IMR-90 (cell line): ENCODE data around the gene TMED3. TPM values are rescaled to one million over a fixed set of nuclear protein-coding genes. Genes with fewer than 3 reads are reported as not detected.

Source experiments
- ATAC-seq: fragments of 200-7000 bp; cut with Tn5 transposase; 2 replicates; pipeline ENCODE4 v1.9.1; 2020; ENCODE audit warnings: low read depth, mild to moderate bottlenecking, moderate library complexity
- BruUV-seq: library from RNA; stranded (reverse); fragments of 400-500 nt; replicated peaks from 2 replicates; lab custom pipeline; 2021; lab: Mats Ljungman, UMichigan
- CTCF ChIA-PET: fragments of 300-600 bp; formaldehyde crosslinking; extraction: SDS; loops from one replicate; lab custom pipeline; 2021; ENCODE audit warnings: antibody characterized with exemption; lab: Yijun Ruan, JAX
- POLR2A ChIA-PET: fragments of 300-600 bp; sonication (Branson Sonifier 250); formaldehyde crosslinking; loops from one replicate; lab custom pipeline; 2022; ENCODE audit warnings: antibody characterized with exemption; ENCODE audit not compliant: unreplicated experiment; lab: Charles Lee
- DNase-seq: peaks from one replicate; pipeline ENCODE4 v3.0.0; 2013
- H2AFZ ChIP-seq: replicated peaks from 2 replicates; pipeline ENCODE3; 2013; ENCODE audit warnings: low read length, mild to moderate bottlenecking; ENCODE audit not compliant: poor library complexity
- H2AK5ac ChIP-seq: 2 replicates; pipeline ENCODE4 v1.6.1; 2013; ENCODE audit warnings: low read depth, low read length, inconsistent platforms
- H2AK9ac ChIP-seq: replicated peaks from 2 replicates; pipeline ENCODE3; 2013; ENCODE audit warnings: mild to moderate bottlenecking, low read depth, low read length, moderate library complexity; ENCODE audit not compliant: poor library complexity
- H2BK120ac ChIP-seq: 2 replicates; pipeline ENCODE4 v1.6.1; 2013; ENCODE audit warnings: low read depth, low read length, inconsistent platforms
- H2BK15ac ChIP-seq: 3 replicates; pipeline ENCODE4 v1.6.1; 2013; ENCODE audit warnings: low read depth, low read length, inconsistent platforms
- H2BK20ac ChIP-seq: 2 replicates; pipeline ENCODE4 v1.6.1; 2013; ENCODE audit warnings: low read depth, mild to moderate bottlenecking, inconsistent platforms, low read length, moderate library complexity
- H2BK5ac ChIP-seq: 2 replicates; pipeline ENCODE4 v1.6.1; 2013; ENCODE audit warnings: mild to moderate bottlenecking, low read depth, low read length, inconsistent platforms; ENCODE audit not compliant: poor library complexity, severe bottlenecking
- H3K14ac ChIP-seq: replicated peaks from 2 replicates; pipeline ENCODE4 v1.6.1; 2013; ENCODE audit warnings: low read depth, low read length, inconsistent platforms
- H3K18ac ChIP-seq: 2 replicates; pipeline ENCODE4 v1.6.1; 2013; ENCODE audit warnings: low read depth, low read length, control low read depth
- H3K23ac ChIP-seq: 2 replicates; pipeline ENCODE4 v1.6.1; 2013; ENCODE audit warnings: low read depth, low read length, inconsistent platforms
- H3K27ac ChIP-seq: 2 replicates; pipeline ENCODE4 v1.5.1; 2013; ENCODE audit warnings: mild to moderate bottlenecking, control low read depth, low read length; ENCODE audit not compliant: insufficient read depth
- H3K27me3 ChIP-seq: 2 replicates; pipeline ENCODE4 v1.6.1; 2013; ENCODE audit warnings: low read length; ENCODE audit not compliant: control insufficient read depth, insufficient read depth
- H3K36me3 ChIP-seq: 2 replicates; pipeline ENCODE4 v1.6.1; 2013; ENCODE audit warnings: low read length, mixed read lengths; ENCODE audit not compliant: control insufficient read depth, insufficient read depth
- H3K4ac ChIP-seq: 2 replicates; pipeline ENCODE4 v1.6.1; 2013; ENCODE audit warnings: low read depth, low read length, inconsistent platforms
- H3K4me1 ChIP-seq: 2 replicates; pipeline ENCODE4 v1.6.1; 2013; ENCODE audit warnings: low read length, mixed read lengths; ENCODE audit not compliant: control insufficient read depth, insufficient read depth
- H3K4me2 ChIP-seq: 2 replicates; pipeline ENCODE4 v1.6.1; 2013; ENCODE audit warnings: low read depth, mild to moderate bottlenecking, control low read depth, low read length, moderate library complexity
- H3K4me3 ChIP-seq: 2 replicates; pipeline ENCODE4 v1.5.1; 2013; ENCODE audit warnings: low read depth, mild to moderate bottlenecking, control low read depth, low read length, moderate library complexity; ENCODE audit not compliant: insufficient read depth
- H3K56ac ChIP-seq: 2 replicates; pipeline ENCODE4 v1.6.1; 2013; ENCODE audit warnings: low read length, inconsistent platforms; ENCODE audit not compliant: insufficient read depth; ENCODE audit errors: extremely low read depth
- H3K79me1 ChIP-seq, 2 experiments: 2 replicates each; pipeline ENCODE4 v1.6.1; 2013; ENCODE audit warnings: low read length in 2 of 2, inconsistent platforms in 1 of 2, low read depth in 1 of 2
- H3K9ac ChIP-seq: 2 replicates; pipeline ENCODE4 v1.6.1; 2013; ENCODE audit warnings: low read depth, low read length, control low read depth
- H3K9me1 ChIP-seq: 2 replicates; pipeline ENCODE4 v1.6.1; 2013; ENCODE audit warnings: low read length, inconsistent platforms; ENCODE audit not compliant: insufficient read depth
- H3K9me3 ChIP-seq: 2 replicates; pipeline ENCODE4 v1.6.1; 2013; ENCODE audit warnings: low read length; ENCODE audit not compliant: control insufficient read depth, insufficient read depth
- H4K20me1 ChIP-seq: 2 replicates; pipeline ENCODE4 v1.6.1; 2013; ENCODE audit warnings: low read length, inconsistent platforms; ENCODE audit not compliant: insufficient read depth
- H4K5ac ChIP-seq: 2 replicates; pipeline ENCODE4 v1.6.1; 2013; ENCODE audit warnings: mild to moderate bottlenecking, low read depth, low read length, control low read depth
- H4K8ac ChIP-seq, 2 experiments: 2 replicates each; pipeline ENCODE4 v1.6.1; 2013; ENCODE audit warnings: low read depth in 2 of 2, low read length in 2 of 2, control low read depth in 1 of 2, inconsistent platforms in 1 of 2
- H4K91ac ChIP-seq: 2 replicates; pipeline ENCODE4 v1.6.1; 2013; ENCODE audit warnings: low read depth, low read length, inconsistent platforms; ENCODE audit not compliant: insufficient read depth
- CTCF ChIP-seq: conservative IDR thresholded peaks from 2 replicates; pipeline ENCODE4 v1.5.1; 2012; ENCODE audit warnings: mild to moderate bottlenecking, low read depth, low read length, improper control_type of control experiment
- MAZ ChIP-seq: IDR thresholded peaks from 2 replicates; pipeline ENCODE4 v1.6.1; 2012; ENCODE audit warnings: low read depth, mild to moderate bottlenecking, low read length, improper control_type of control experiment, moderate library complexity, borderline replicate concordance
- MXI1 ChIP-seq: IDR thresholded peaks from 2 replicates; pipeline ENCODE4 v1.6.1; 2012; ENCODE audit warnings: low read depth, mild to moderate bottlenecking, low read length, moderate library complexity, borderline replicate concordance
- POLR2A ChIP-seq: IDR thresholded peaks from 2 replicates; pipeline ENCODE4 v1.6.1; 2012; ENCODE audit warnings: mild to moderate bottlenecking, low read depth, low read length
- RAD21 ChIP-seq: IDR thresholded peaks from 2 replicates; pipeline ENCODE4 v1.6.1; 2012; ENCODE audit warnings: low read length, improper control_type of control experiment
- RCOR1 ChIP-seq: IDR thresholded peaks from 2 replicates; pipeline ENCODE4 v1.6.1; 2012; ENCODE audit warnings: mild to moderate bottlenecking, low read length, improper control_type of control experiment; ENCODE audit not compliant: insufficient replicate concordance
- RFX5 ChIP-seq: IDR thresholded peaks from 2 replicates; pipeline ENCODE4 v1.8.0; 2012; ENCODE audit warnings: low read depth, mild to moderate bottlenecking, low read length, moderate library complexity
- SMC3 ChIP-seq: fragments of 150-350 bp; IDR thresholded peaks from 2 replicates; pipeline ENCODE4 v1.6.1; 2016; ENCODE audit warnings: low read depth, mild to moderate bottlenecking, antibody characterized with exemption, low read length, moderate library complexity
- WGBS, 2 experiments: methylation state at CpG; one replicate each; pipeline versions ENCODE4 v1.1.5 to v1.1.7; 2013; ENCODE audit warnings: missing lambda C conversion rate in 2 of 2; ENCODE audit not compliant: insufficient read length in 1 of 2; ENCODE audit errors: extremely low coverage in 2 of 2; 5-methylcytosine and 5-hydroxymethylcytosine counted together
- dilution Hi-C: fragments of 300-500 bp; cut with HindIII; formaldehyde crosslinking; loops from one replicate; pipeline ENCODE4 v1.14.3; 2018; ENCODE audit warnings: low sequenced_read_pairs; ENCODE audit not compliant: unreplicated experiment
- in situ Hi-C: fragments of 300-500 bp; cut with MboI; formaldehyde crosslinking; loops from 3 replicates; pipeline ENCODE4 v1.14.3; 2019; ENCODE audit warnings: low sequenced_read_pairs, inconsistent platforms, mixed read lengths
- intact Hi-C: fragments of 100-400 bp; cut with micrococcal nuclease; formaldehyde crosslinking; loops from 2 replicates; pipeline ENCODE4 v1.10.0; 2022
- polyA plus RNA-seq, 3 experiments: library from polyadenylated mRNA; depleted of rRNA; stranded (reverse); fragments of >200 nt; gene quantifications; 2 replicates each; pipeline ENCODE4 v1.2.3, GENCODE V29; 2012; ENCODE audit warnings: low replicate concordance in 1 of 3
- total RNA-seq: library from RNA; depleted of rRNA; stranded (reverse); fragments of >200 nt; gene quantifications from 2 replicates; pipeline ENCODE4 v1.2.3, GENCODE V29; 2012
- TF ChIP-seq, protein P1 (sequence below): fragments of 150-350 bp; IDR thresholded peaks from 2 replicates; pipeline ENCODE4 v1.6.1; 2017; ENCODE audit warnings: mild to moderate bottlenecking, antibody characterized with exemption, low read length, low read depth

The TMED3 gene
- total and polyA plus RNA-seq, 2 of the 4 experiments (the other 2 are of a cell fraction): 170 to 237 TPM

GRCh38 chr15:79314186-79314585 lies 3.3 kb downstream of the TMED3 start:
- DNase-seq: no peak
- dilution Hi-C loops (no loop called here), intact Hi-C loops (no loop called here), in situ Hi-C loops (no loop called here)
- Histone ChIP-seq H2AFZ (no peak overlapping the region), H3K14ac (no peak overlapping the region), H2BK120ac (no peak overlapping the region), H3K79me1 (peaks cover 37 to 76% of the 10 kb centered on the region in 2 experiments), H2BK20ac (no peak overlapping the region), H3K27ac (no peak overlapping the region), H3K4me3 (no peak overlapping the region), H3K18ac (no peak overlapping the region), H4K20me1 (peaks cover 15% of the 10 kb centered on the region), H3K9me1 (peaks cover 21% of the 10 kb centered on the region), H4K91ac (no peak overlapping the region), H2BK5ac (no peak overlapping the region), H3K4ac (no peak overlapping the region), H3K9ac (no peak overlapping the region), H3K56ac (no peak overlapping the region), H4K5ac (no peak overlapping the region), H3K23ac (no peak overlapping the region), H3K36me3 (peaks cover 52% of the 10 kb centered on the region), H4K8ac (no peak overlapping the region), H2AK9ac (no peak overlapping the region), H3K4me2 (no peak overlapping the region), H3K4me1 (peaks cover 6% of the 10 kb centered on the region; the same call in 1 of the 2 replicates), H3K9me3 (no peaks in the 10 kb centered on the region), H2AK5ac (no peak overlapping the region), H3K27me3 (no peaks in the 10 kb centered on the region; the same call in 1 of the 2 replicates), H2BK15ac (no peak overlapping the region)
- TF ChIP-seq, protein P1, sequence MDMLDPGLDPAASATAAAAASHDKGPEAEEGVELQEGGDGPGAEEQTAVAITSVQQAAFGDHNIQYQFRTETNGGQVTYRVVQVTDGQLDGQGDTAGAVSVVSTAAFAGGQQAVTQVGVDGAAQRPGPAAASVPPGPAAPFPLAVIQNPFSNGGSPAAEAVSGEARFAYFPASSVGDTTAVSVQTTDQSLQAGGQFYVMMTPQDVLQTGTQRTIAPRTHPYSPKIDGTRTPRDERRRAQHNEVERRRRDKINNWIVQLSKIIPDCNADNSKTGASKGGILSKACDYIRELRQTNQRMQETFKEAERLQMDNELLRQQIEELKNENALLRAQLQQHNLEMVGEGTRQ: no peak
- TF ChIP-seq CTCF: no peak
- TF ChIP-seq RAD21: no peak
- TF ChIP-seq POLR2A: no peak
- no peak for TF ChIP-seq MAZ
- no peak for TF ChIP-seq MXI1
- no peak for TF ChIP-seq RCOR1
- TF ChIP-seq SMC3: no peak
- no peak for TF ChIP-seq RFX5
- POLR2A ChIA-PET: no interaction called here
- WGBS, 2 experiments: no CpG with 5 or more reads among the region's 1 CpG
- no TSS peak for BruUV-seq
- CTCF ChIA-PET: no interaction called here
- ATAC-seq: no peak
